Astrocyte (in vitro differentiated cells and primary cell): Measurements from ENCODE around the gene E4F1. TPM values are rescaled to one million over a fixed set of nuclear protein-coding genes. Genes with fewer than 3 reads are reported as not detected.

Experiments used
- DNase-seq: peaks from one replicate; pipeline ENCODE4 v3.0.0-alpha.2; 2010; ENCODE audit warnings: low read depth
- FAIRE-seq: peaks from 2 replicates; lab custom pipeline; 2011; peaks lifted over from hg19 to GRCh38; lab: Jason Lieb, UNC
- H2AFZ ChIP-seq: 2 replicates; pipeline ENCODE4 v1.6.0; 2012; ENCODE audit warnings: low read depth, low read length, inconsistent platforms
- H3K27ac ChIP-seq: 2 replicates; pipeline ENCODE4 v1.5.1; 2011; ENCODE audit warnings: low read depth, low read length, inconsistent platforms
- H3K27me3 ChIP-seq: 2 replicates; pipeline ENCODE4 v1.6.0; 2011; ENCODE audit warnings: low read length, inconsistent platforms; ENCODE audit not compliant: insufficient read depth
- H3K36me3 ChIP-seq: 2 replicates; pipeline ENCODE4 v1.5.1; 2011; ENCODE audit warnings: low read length, inconsistent platforms; ENCODE audit not compliant: insufficient read depth
- H3K4me1 ChIP-seq: 2 replicates; pipeline ENCODE4 v1.5.1; 2011; ENCODE audit warnings: low read length, inconsistent platforms; ENCODE audit not compliant: insufficient read depth
- H3K4me2 ChIP-seq: 2 replicates; pipeline ENCODE4 v1.6.0; 2012; ENCODE audit warnings: low read length, inconsistent platforms
- H3K4me3 ChIP-seq: 2 replicates; pipeline ENCODE4 v1.5.1; 2011; ENCODE audit warnings: low read depth, mild to moderate bottlenecking, low read length, inconsistent platforms; ENCODE audit not compliant: insufficient read depth
- H3K79me2 ChIP-seq: 2 replicates; pipeline ENCODE4 v1.6.0; 2012; ENCODE audit warnings: mild to moderate bottlenecking, low read length, inconsistent platforms; ENCODE audit not compliant: insufficient read depth
- H3K9ac ChIP-seq: 2 replicates; pipeline ENCODE4 v1.6.0; 2012; ENCODE audit warnings: mild to moderate bottlenecking, low read length, inconsistent platforms
- H3K9me3 ChIP-seq: 2 replicates; pipeline ENCODE4 v1.5.1; 2012; ENCODE audit warnings: low read depth, mild to moderate bottlenecking, low read length, inconsistent platforms; ENCODE audit not compliant: insufficient read depth
- H4K20me1 ChIP-seq: 2 replicates; pipeline ENCODE4 v1.6.0; 2012; ENCODE audit warnings: low read length, inconsistent platforms; ENCODE audit not compliant: insufficient read depth
- H3K27ac Mint-ChIP-seq: one replicate; pipeline ENCODE4 v1.8.0; 2021; ENCODE audit warnings: mild to moderate bottlenecking, mixed read lengths; ENCODE audit not compliant: unreplicated experiment
- H3K27me3 Mint-ChIP-seq: one replicate; pipeline ENCODE4 v1.8.0; 2021; ENCODE audit warnings: low read depth, mixed read lengths; ENCODE audit not compliant: unreplicated experiment
- H3K36me3 Mint-ChIP-seq: one replicate; pipeline ENCODE4 v1.8.0; 2021; ENCODE audit warnings: low read depth, mixed read lengths; ENCODE audit not compliant: unreplicated experiment
- H3K4me1 Mint-ChIP-seq: one replicate; pipeline ENCODE4 v1.8.0; 2021; ENCODE audit warnings: low read depth, mixed read lengths; ENCODE audit not compliant: unreplicated experiment
- H3K4me3 Mint-ChIP-seq: one replicate; pipeline ENCODE4 v1.8.0; 2021; ENCODE audit warnings: mild to moderate bottlenecking, moderate library complexity, mixed read lengths; ENCODE audit not compliant: unreplicated experiment
- H3K9me3 Mint-ChIP-seq: one replicate; pipeline ENCODE4 v1.8.0; 2021; ENCODE audit warnings: mild to moderate bottlenecking, mixed read lengths; ENCODE audit not compliant: unreplicated experiment
- EZH2 ChIP-seq: IDR thresholded peaks from 2 replicates; pipeline ENCODE4 v1.6.1; 2012; ENCODE audit warnings: mild to moderate bottlenecking, low read length, inconsistent platforms; ENCODE audit not compliant: insufficient read depth
- total RNA-seq: library from RNA; stranded (reverse); gene quantifications from 2 replicates; pipeline ENCODE4 v1.2.1, GENCODE V29; 2021
- TF ChIP-seq, protein P1 (sequence below): IDR thresholded peaks from 2 replicates; pipeline ENCODE4 v1.5.1; 2011; ENCODE audit warnings: low read depth, mild to moderate bottlenecking, inconsistent platforms, low read length, moderate library complexity; ENCODE audit not compliant: insufficient read depth

Gene E4F1
- total RNA-seq, 1 donor from 2014 or later: 22.8 TPM

DNA sequence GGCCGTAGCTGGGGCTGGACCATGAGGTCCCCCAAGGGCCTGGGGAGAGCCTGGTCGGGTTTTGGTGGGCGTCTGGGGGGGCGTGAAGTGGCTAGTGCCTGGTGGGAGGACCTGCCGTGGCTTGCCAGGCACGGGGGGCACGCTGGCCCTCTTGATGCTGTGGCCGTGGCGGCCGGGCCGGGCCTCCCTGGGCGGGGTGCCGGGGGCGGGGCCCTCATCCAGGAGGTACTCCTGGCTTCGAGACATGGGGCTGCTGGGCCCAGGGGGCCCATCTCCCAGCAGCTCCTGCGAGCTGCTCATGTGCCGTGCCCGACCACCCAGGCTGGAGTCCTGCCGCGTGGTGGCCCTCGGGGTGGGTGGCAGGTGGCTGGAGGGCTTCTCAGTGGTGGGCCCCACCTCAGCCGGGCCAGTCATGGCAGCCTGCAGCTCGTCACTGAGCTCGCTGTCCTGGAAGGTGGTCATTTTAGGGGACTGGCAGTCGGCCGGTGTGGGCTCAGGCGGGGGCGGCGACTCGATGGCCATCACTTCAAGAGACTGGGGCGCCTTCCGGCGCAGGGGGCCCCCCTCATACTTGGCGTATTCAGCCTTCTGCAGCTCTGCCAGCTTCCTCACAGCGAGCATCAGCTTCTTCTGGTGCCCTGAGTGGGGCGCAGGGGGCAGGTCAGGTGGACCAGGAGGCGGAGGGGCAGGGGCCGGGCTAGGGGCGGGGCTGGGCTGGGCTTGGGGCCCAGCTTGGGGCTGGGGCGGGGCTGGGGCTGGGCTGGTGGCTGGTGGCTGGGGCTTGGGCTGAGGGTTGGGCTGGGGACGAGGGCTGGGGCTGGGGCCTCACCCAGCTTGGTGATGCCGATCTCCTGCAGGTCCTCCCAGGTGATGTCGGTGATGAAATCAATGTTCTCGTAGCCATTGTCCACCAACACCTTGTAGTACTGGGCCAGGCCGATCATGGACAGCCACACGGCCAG lies 42.1 kb upstream of the E4F1 start:
- Histone ChIP-seq H3K4me2 (no peak overlapping the region), H3K27ac (no peak overlapping the region), H3K9ac (no peak overlapping the region), H4K20me1 (no peaks in the 10 kb centered on the region), H3K79me2 (no peaks in the 10 kb centered on the region), H3K27me3 (no peaks in the 10 kb centered on the region), H3K36me3 (no peaks in the 10 kb centered on the region), H3K4me3 (no peak overlapping the region), H3K9me3 (no peaks in the 10 kb centered on the region), H2AFZ (no peak overlapping the region), H3K4me1 (no peaks in the 10 kb centered on the region)
- Mint-ChIP-seq H3K27me3 (peaks cover 3% of the 10 kb centered on the region), H3K4me1 (no peaks in the 10 kb centered on the region), H3K4me3 (no peak overlapping the region), H3K9me3 (no peaks in the 10 kb centered on the region), H3K27ac (no peak overlapping the region), H3K36me3 (peaks cover 2% of the 10 kb centered on the region)
- no peak for FAIRE-seq
- no peak for DNase-seq
- TF ChIP-seq, protein P1, sequence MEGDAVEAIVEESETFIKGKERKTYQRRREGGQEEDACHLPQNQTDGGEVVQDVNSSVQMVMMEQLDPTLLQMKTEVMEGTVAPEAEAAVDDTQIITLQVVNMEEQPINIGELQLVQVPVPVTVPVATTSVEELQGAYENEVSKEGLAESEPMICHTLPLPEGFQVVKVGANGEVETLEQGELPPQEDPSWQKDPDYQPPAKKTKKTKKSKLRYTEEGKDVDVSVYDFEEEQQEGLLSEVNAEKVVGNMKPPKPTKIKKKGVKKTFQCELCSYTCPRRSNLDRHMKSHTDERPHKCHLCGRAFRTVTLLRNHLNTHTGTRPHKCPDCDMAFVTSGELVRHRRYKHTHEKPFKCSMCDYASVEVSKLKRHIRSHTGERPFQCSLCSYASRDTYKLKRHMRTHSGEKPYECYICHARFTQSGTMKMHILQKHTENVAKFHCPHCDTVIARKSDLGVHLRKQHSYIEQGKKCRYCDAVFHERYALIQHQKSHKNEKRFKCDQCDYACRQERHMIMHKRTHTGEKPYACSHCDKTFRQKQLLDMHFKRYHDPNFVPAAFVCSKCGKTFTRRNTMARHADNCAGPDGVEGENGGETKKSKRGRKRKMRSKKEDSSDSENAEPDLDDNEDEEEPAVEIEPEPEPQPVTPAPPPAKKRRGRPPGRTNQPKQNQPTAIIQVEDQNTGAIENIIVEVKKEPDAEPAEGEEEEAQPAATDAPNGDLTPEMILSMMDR: no peak
- no peak for TF ChIP-seq EZH2

- Histone ChIP-seq H3K27ac (no peak overlapping the region), H2AFZ (no peak overlapping the region), H3K9me3 (no peaks in the 10 kb centered on the region), H3K4me2 (no peak overlapping the region), H3K4me3 (no peak overlapping the region), H3K36me3 (no peaks in the 10 kb centered on the region), H4K20me1 (no peaks in the 10 kb centered on the region), H3K79me2 (no peaks in the 10 kb centered on the region), H3K4me1 (no peaks in the 10 kb centered on the region), H3K27me3 (no peaks in the 10 kb centered on the region), H3K9ac (no peak overlapping the region)
- Mint-ChIP-seq H3K4me1 (no peaks in the 10 kb centered on the region), H3K36me3 (peaks cover 2% of the 10 kb centered on the region), H3K4me3 (no peak overlapping the region), H3K27ac (no peak overlapping the region), H3K9me3 (no peaks in the 10 kb centered on the region), H3K27me3 (peaks cover 3% of the 10 kb centered on the region)
- no peak for DNase-seq
- no peak for FAIRE-seq
- TF ChIP-seq EZH2: no peak
- TF ChIP-seq, protein P1: no peak
Measured at GRCh38 chr16:2181952-2182351, 41.4 kb upstream of the E4F1 start.

DNA sequence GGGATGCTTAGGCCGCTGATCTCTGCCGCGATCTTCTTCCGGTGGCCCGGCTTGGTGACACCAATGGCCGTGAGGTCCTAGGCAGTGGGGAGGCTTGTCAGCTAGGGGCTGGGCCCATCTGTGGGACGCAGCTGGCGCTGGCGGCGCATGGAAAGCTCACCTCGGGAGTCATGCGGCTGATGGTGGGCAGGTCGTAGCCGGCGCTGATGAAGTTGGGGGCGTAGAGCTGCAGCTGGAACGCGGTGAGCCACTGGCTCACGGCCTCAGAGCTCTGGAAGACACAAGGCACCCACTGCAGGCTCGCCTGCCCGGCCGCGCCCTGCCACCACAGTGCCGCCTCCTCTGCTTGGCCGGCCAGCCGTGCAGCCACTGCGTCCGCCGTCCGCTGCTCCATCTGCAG lies 39.7 kb upstream of the E4F1 start:
- H3K79me2 ChIP-seq: no peaks in the 10 kb centered on the region
- no peaks in the 10 kb centered on the region for H3K27me3 ChIP-seq
- Mint-ChIP-seq H3K9me3 (no peaks in the 10 kb centered on the region), H3K27ac (no peak overlapping the region), H3K4me3 (no peak overlapping the region), H3K36me3 (peaks cover 2% of the 10 kb centered on the region), H3K4me1 (no peaks in the 10 kb centered on the region), H3K27me3 (peaks cover 3% of the 10 kb centered on the region)
- no peak overlapping the region for H3K27ac ChIP-seq
- TF ChIP-seq, protein P1: no peak
- TF ChIP-seq EZH2: no peak
- H3K4me1 ChIP-seq: no peaks in the 10 kb centered on the region
- DNase-seq: no peak
- FAIRE-seq: no peak
- no peak overlapping the region for H3K9ac ChIP-seq
- H4K20me1 ChIP-seq: no peaks in the 10 kb centered on the region
- H3K9me3 ChIP-seq: no peaks in the 10 kb centered on the region
- H2AFZ ChIP-seq: no peak overlapping the region
- no peak overlapping the region for H3K4me2 ChIP-seq
- no peak overlapping the region for H3K4me3 ChIP-seq
- H3K36me3 ChIP-seq: no peaks in the 10 kb centered on the region
